Fibroblast of lung (primary cell): Measurements from ENCODE around the gene TPX2.

Source experiments
- EZH2 ChIP-seq: IDR thresholded peaks from 2 replicates; pipeline ENCODE4 v1.5.1; 2012; ENCODE audit warnings: low read length, control low read depth, mild to moderate bottlenecking; ENCODE audit errors: missing control alignments
- TF ChIP-seq, protein P1 (sequence below), 2 donors: IDR thresholded peaks in 1 of 2; conservative IDR thresholded peaks in 1 of 2; 1 replicate in 1 of 2; 2 replicates in 1 of 2; pipeline ENCODE4 v1.5.1; 2011 to 2012; ENCODE audit warnings: low read length in 2 of 2, control low read depth in 1 of 2, inconsistent platforms in 1 of 2, low read depth in 1 of 2, mild to moderate bottlenecking in 1 of 2

DNA sequence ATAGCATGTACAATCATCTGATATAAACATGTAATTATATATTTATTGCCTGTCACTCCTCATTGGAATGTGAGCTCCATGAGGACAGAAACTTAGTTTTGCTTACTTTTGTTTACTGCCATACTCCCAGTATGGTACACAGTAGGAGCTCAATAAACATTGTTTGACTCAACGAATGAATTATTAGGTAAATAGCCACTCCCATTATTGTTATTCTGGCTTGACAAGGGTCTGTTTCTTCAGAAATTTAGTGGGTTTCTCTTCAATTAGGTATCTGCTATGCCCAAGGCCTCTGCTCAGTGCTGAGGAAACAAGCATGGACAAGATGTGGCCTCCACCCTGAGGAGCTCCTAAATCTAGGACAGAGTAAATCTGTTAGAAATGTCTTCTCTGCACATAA, 22.7 kb upstream of the TPX2 start:
- no peak for TF ChIP-seq EZH2
- TF ChIP-seq, protein P1, sequence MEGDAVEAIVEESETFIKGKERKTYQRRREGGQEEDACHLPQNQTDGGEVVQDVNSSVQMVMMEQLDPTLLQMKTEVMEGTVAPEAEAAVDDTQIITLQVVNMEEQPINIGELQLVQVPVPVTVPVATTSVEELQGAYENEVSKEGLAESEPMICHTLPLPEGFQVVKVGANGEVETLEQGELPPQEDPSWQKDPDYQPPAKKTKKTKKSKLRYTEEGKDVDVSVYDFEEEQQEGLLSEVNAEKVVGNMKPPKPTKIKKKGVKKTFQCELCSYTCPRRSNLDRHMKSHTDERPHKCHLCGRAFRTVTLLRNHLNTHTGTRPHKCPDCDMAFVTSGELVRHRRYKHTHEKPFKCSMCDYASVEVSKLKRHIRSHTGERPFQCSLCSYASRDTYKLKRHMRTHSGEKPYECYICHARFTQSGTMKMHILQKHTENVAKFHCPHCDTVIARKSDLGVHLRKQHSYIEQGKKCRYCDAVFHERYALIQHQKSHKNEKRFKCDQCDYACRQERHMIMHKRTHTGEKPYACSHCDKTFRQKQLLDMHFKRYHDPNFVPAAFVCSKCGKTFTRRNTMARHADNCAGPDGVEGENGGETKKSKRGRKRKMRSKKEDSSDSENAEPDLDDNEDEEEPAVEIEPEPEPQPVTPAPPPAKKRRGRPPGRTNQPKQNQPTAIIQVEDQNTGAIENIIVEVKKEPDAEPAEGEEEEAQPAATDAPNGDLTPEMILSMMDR (conservative IDR thresholded peaks at IDR 0.05 in 1 of 2, IDR thresholded peaks at IDR 0.05 in 1 of 2; ENCODE audit: low read depth in 1 of 2, low read length in 2 of 2): no peak
